Measurements from ENCODE around the gene SPPL3.

Gene SPPL3

DNA sequence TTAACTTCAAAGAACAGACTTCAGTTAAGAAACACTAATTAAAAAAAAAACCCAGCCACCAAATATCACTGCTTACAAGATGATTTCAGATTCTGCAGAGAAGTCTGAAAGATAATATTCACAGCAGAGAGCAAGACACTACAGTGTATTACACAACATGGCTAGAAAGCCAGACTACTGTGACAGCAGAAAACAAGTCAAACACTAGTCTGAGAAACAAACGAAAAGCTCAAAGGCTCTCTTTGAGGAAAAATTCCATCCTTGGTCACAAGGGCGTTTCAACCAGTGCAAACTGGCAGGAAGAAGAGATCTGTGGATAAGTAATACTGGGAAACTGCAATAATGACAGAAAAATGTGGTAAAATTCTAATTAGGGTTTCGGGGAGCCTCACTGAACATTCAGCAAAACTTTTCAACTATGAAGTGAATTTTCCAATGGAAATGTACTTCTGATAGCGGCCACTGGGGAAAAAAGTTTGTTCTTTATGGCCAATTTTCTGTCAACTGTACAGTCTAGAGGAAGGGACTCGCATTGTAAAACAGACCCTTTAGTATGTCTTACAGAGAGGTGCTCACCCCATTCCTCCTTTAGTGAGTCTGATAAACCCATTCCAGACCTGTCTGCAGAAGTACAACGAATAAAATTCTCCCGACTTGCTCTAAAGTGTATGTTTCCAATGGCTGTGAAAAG is 128.2 kb downstream of the SPPL3 start:
- no peak for DNase-seq (ENCODE audit: low read depth)

DNA sequence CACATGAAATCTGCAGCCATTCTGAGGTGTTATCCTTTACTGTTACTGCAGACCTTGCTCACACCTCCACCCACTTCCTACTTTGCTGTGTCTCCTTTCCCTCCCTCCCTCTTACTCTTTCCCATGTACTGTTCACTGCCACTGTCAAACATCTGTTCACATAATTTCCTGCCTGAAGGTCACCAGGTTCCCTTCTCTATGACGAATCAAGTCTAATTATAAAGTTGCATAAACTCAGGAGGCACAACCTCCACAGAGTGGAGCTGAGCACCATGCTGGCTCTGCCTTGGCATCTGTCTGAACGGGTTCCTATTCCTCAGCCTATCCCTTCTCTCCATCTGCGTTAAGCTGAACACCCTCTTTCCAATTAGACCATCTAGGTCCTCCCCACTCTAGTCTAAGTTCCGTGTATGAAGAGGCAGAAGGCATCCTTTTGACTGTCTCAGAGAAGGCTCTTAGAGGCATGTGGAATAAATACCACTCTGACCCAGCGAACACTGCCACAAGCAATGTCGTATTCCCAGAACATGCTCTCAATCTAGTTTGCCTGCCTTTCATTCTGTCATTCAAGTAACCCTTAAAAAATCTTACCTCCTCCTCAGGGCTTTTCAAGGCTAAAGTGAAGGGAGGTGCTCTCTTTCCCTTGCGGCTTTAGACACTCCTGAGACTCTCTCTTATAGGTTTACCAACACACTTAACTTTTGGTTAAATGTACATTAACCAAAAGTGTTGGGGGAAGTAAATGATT is 129.8 kb downstream of the SPPL3 start:
- DNase-seq (ENCODE audit: low read depth) = no peak

DNA sequence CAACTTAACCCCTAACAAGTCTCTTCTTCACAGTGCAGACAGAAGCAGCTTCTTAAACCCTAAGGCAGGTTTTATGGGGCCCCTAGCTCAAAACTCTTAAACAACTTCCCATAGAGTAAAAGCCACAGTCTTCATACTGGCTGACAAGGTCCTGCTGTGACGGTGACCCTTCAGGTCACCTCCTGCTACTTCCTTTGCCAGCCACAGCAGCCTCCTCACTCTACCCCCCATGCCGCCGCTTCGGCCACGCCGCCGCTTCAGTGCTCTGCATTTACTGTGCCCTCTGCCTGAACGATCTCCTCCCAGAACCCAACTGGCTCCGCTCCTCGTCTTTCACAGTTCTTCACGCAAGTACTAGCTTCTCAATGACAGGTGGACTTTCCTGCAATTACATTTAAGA is 133.1 kb downstream of the SPPL3 start:
- no peak for DNase-seq (ENCODE audit: low read depth)

DNA sequence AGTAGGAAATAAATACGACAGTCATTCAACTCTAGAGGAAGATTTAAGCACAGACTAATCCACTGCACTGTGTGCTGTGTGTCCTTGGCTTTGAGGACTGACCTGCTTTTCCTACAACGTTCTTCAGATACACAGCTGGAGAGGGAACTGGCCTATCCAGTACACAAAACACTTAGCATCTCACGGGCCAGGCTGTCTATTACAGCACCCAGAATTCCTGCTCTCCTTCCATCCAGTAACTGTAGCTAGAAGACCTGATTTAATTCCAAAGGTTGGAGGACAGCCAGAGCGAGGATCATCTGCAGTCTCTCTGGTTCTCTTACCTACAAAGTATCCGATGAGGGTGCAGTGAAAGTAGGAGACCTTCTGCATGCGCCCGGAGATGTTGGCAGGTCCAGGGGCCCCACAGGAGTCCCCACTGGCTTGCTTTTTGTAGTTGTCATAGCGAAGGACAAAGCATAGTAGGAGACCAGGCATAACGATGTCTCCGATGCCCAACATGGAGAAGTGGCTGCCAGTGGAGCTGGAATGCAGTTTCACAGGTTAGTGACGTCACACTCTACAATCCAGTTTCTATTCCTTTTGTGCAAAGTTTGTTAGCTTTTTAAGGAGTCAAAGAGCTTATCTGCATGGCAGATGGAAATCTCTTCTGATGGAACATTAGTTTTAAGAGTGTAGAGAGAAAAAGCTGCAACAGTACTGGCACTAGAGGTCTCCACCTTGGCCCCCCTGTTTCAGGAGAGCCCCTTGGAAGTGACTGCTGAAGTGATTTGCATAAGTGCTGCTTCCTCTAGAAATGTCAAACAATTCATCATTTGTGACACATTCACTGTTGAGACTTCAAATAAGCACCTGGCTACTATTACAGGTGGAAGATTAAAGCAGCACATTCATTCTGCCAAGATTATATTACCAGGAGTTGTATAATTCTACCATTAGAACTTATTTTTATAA is 136.8 kb downstream of the SPPL3 start:
- DNase-seq (ENCODE audit: low read depth) = no peak

DNA sequence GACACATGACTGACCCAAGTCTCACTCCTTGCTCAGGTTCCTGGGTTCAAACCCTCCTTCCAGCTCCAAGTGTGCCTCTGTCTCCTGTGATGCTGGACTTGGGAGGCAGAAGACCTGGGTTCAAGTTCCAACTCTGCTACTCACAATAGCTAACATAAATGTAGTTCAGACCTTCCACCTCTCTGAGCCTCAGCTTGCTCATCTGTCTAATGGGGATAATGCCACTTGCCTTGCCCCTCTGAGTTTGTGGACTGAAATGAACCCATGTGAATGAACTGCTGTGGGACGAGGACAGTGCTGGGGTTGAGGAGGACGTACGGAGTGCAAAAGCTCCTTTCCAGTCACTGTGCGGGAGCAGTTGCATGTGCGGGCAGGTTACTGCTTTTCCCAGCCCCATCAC is 137.6 kb downstream of the SPPL3 start:
- DNase-seq (ENCODE audit: low read depth) = no peak

DNA sequence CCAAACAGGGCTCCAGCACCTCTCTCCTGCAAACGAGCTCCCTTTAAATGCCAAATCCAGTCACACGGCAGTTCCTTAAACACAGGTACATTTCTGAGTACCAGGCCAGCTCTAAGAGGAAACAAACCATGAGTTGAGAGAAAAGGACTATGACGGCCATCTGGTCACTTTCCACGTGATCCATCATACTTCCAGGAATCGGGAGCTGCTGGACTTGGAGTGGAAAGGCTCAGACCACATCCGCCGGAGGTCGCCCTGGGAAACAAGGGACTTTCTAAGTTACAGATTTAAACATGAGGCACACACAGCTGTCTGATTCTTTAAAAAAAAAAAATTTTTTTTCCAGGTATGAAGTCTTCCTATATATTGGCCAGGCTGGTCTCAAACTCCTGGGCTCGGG is 139.3 kb downstream of the SPPL3 start:
- DNase-seq (ENCODE audit: low read depth) = no peak

DNA sequence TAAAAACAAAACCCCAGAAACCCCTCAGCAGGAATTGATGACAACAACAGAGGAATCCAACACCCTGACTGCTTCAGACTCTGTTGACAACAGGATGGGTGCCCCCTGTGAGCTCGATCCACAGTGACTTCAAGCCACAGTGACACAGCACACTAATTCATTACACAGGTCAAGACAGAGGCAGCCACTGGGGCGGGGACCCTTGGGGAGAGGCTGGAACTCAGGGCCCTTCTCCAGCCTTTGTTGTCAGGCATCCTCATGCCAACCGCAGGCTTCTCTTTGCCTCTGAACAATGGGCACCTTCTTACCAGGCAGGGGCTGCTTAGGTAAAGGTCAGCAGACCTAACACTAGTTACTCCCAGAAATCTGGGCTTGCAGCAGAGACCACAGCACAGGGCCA is 140.9 kb downstream of the SPPL3 start:
- no peak for DNase-seq (ENCODE audit: low read depth)

DNA sequence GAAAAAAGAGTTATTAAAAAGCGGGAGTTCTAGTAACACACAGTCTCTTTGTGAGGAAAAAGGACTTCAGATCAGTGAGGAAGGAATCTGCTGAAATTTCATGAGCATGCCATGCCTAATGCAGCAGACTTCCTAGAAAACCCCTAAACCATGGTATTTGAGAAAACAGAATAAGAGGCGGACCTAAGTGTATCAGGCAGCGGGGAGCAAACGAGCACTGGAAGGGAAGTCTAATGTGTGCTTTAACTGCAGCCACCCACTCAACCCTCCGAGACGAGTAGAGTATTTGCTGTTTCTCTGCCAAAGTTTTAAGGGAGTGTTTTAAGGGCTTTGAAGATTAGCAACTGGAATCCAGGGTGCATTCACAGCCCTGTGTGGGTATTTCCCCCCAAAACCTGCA is 142.1 kb downstream of the SPPL3 start:
- DNase-seq (ENCODE audit: low read depth) = no peak

DNA sequence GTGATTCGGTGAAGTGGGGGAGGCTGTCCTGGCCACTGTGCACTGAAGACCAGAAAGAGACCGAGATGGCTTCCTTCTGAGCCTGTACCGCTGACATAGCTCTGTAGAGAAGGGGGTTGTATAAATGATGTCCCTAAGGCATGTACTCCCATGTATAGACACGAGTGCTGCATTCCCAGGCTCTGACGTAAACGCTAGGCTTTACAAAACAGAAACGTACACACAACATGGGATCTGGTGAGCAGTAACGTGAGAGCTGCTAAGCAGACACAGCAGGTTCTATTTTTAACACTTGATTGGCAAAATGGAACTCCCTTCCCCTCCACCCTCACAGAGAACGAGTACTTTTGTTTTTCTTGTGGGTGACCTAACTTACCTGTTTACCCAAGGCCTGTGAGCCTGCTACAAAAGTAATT is 142.6 kb downstream of the SPPL3 start:
- DNase-seq (ENCODE audit: low read depth) = no peak

DNA sequence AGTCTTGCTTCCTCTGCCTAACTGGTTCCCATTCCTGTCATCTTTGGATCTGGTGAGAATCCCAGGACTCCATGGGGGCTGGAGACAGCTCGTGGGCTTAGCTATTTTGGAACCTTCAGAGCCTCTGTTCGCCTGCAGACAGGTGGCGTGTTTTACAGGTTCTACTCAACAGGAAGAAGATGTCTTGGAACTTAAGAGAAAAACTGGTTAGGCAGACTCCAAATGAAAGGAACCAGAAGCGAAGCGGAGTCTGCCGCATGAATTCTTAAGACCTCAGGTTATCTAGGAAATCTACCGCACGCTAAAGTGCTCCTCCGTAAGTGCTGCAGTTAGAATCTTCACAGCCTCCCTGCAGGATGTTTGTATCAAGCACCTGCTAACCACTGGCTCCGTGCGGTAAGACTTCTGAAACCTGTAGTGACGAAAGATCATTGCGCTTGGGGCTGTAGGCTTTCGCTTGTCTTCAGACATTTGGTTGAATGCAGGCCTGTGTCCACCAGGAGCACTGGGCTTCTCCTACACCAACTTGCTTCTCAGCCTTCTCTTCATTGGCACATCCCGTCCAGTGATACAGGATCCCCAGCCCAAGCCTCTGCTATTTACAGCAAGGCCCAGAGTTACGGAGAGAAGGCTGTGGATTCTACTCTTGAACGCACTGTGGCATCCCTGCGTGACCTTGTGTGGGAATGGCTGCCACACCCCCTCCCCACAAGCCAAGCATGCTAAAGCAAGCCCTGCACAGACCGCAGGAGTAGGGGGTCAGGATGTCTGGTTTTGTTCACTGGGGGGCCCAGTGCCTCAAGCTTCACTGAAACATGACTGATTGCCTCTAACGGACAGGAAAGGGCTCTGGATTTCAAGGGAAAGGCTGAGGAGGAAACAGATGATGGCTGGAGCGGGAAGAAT is 143.6 kb downstream of the SPPL3 start:
- no peak for DNase-seq (ENCODE audit: low read depth)

DNA sequence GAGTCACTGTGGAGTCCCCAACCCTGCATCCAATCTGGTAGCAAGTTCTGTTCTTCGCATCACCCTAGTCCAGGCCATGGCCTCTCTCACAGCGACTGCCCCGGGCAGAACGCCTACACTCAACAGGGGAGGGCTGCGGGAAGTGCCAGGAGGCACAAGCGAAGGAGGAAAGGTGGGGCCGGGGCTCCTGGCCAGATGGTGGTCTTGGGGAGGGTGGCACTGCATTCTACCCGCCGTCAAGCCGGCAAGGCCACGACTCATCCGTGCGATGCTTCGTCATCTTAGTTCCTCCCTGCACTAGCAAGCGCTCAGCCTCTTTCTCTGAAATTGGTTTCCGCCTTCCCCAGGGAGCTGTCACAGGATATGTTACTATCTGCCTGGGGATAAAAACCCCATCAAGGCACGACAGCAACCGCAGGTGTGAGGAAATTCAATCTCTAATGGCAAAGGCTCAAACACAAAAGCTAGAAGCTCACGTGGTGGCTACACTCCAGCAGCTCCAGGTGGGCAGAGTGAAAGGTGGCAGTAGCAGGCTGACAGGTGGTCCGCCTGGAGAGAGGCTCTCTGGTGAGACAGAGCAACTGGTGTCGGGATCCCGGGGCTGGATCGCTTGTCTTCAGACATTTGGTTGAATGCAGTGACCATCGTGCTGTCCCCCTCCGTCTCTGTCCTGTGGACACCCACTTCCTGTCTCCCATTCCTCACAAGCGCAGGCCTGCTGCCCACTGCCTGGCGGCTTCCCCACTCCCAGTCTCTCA is 144.4 kb downstream of the SPPL3 start:
- DNase-seq (ENCODE audit: low read depth) = no peak

DNA sequence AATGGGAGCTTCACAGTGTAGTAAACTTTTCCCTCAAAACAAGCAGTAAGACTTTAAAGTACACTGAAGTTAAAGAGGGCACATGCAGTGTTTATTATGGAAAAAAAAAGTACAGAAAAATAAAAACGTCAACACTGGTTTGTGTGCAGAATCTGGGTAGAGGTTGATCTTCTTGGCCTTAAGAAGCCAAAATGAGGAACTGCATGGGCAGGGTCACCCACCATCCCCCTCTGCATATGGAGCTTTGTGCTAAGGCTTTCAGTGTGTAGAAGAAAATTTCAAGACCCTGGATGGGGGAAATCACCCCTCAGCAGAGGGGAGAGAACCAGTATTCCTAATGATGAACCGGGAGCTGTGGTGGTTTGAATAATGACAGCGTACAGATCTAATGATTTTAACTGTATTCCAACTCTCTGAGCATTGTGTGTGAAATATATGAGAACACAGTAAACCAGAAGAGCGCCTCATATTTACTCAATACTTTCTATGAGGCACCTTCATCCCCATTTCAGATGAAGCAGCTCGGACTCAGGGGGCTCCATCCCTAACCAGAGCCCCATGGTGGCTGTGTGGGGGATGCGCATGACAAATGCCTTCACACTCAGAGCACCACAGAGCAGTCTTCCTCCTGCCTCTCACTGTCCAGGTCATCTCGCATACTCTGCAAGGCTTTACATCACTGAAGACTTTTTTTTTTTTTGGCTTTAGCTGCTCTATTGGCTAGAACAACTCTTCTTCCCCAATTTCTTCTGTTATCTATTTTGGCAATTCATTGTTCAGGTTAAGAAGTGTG is 145.2 kb downstream of the SPPL3 start:
- DNase-seq (ENCODE audit: low read depth) = no peak

DNA sequence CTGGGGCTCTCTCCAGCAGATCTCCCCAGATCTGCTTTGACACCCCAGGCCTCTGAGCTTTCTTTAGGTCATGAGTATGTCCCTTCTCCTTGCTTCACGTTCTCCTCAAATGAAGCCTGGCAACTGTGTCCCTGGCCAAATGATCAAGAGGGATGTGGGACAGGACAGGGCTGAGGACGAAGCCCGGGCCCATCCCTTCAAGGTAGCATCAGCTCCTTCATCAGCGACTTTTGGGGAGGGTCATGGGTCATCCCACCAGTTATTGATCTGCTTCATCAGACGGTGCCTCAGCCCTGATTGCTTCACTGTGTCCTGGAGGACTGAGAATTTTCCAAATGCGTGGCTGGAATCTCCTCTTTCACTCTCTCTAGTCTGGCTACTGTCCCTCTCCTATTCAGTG is 146.2 kb downstream of the SPPL3 start:
- no peak for DNase-seq (ENCODE audit: low read depth)

DNA sequence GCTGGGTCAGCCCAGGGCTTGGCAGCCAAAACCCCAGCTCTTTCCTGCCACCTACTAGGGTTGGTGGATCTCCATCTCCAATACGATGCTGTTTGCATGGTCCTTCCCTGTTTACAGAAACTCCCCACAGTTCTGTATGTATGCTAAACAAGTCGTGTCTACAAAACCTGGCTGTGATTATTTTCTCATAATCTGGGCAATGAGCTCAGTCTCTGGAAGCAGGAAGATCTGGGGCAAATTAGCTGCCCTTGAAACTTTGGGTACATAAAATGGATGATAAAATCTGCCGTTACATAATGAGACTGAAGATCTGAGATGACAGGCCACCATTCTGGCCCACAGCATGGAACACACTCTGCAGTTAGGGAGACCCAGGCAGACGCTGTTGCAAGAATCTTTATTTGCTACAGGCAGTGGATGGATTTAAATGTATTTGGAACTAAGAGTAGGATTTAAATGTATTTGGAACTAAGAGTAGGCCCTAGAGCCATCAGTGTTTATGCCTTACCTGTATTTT is 146.9 kb downstream of the SPPL3 start:
- DNase-seq (ENCODE audit: low read depth) = no peak

DNA sequence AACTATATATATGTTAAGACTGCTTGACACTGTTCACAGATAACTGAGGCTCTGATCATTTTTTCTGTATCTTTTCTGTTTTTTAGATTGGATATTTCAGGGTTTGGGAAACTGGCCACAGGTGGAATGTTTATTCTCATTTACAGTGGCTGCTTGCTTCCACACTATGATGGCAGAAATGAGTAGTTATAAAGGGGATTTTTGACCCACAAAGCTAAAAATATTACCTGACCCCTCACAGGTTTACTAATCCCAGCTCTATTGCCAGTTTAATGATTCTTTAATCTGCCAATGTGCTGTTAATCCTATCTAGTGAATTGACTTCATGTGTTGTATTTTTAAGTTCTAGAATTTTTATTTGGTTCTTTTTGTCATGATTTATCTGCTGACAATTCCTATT is 148.9 kb downstream of the SPPL3 start:
- no peak for DNase-seq (ENCODE audit: low read depth)

DNA sequence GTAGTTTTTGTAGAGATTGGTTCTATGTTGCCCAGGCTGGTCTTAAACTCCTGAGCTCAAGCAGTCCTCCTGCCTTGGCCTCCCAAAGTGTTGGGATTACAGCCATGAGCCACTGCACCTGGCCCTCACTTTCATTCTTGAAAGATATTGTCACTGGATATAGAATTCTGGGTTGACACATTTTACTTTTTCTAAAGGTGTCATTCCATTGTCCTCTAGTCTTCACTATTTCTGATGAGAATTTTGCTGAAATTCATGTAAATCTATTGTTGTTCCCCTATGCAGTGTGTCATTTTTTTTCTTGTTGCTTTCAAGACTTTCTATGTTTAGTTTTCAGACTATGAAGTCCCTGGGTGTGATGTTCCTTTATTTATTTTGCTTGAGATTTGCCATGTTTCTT is 149.4 kb downstream of the SPPL3 start:
- no peak for DNase-seq (ENCODE audit: low read depth)

DNA sequence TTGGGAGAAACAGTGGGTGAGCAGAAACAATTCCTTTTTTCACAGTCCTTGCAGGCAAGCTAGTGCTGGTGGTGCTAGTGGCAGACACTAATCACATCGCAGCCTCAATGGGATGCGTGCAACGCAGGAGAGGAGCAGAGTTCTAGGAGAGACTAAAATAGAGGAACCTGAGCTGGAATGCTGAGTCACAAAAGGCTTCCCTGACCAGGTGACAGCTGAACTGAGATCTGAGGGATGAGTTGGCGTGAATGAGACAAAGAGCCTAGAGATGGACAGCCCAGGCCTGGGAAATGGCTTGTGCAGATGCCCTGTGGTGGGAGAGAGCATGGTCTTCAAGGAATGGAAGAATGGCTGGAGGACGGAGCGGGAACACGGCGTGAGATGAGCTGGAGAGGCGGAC is 152.8 kb downstream of the SPPL3 start:
- DNase-seq (ENCODE audit: low read depth) = no peak

DNA sequence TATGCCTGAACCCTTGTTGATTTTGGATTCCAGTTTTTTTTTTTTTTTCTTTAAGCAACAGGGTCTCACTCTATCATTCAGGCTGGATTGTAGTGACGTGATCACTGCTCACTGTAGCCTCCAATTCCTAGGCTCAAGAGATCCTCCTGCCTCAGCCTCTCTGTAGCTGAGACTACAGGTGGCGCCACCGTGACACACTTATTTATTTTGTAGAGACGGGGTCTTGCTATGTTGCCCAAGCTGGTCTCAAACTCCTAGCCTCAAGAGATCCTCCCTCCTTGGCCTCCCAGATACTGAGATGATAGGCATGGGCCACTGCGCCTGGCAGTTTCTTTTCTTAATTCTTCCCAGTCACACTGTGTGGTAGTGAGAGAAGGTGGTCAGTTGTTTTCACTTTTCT is 153.4 kb downstream of the SPPL3 start:
- no peak for DNase-seq (ENCODE audit: low read depth)

DNA sequence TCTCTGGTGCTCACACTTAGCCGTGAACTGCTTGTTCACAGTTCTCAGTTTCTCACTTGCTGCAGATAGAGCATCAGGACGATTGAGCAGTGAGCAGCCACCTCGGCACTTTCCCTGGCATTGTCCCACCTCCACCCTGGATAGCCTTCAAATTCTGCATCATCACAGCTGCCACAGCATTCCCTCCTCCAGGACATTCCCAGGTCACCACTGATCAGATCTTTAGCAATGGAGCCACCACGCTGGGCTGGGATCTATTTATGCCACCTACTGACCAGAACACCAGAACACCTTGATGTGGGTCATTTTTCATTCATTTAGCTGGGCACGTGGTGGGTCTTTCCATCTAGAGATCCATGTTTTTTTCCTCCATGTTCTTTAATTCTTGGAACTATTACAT is 154.9 kb downstream of the SPPL3 start:
- no peak for DNase-seq (ENCODE audit: low read depth)

DNA sequence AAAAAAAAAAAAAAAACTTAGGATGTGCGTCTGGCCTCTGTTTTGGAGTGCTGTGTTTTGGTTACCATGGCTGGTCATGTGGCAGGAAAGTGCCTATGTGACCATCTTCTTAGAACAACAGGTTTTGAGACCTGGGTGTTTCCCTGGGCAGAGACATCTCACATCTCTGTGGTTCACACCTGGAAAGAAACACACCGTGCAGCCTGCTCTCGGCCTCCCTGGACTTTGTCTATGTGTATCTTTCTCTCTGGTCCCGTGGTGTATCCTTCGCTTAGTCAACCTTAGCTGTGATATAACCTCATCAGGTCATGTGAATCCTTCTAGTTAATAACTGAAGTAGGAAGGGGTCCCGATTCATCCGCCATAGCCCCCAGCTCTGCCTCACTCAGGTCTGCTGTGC is 155.9 kb downstream of the SPPL3 start:
- no peak for DNase-seq (ENCODE audit: low read depth)

Measured in stimulated activated CD8-positive, alpha-beta memory T cell treated with anti-CD3 and anti-CD28 coated beads, Interleukin-7, amount 100 ng/mL, for 24 hours (primary cell).